Muscle layer of duodenum (tissue), 2 donors: ENCODE results near the gene KDM1B.
"Not testable (repeated sequence)": the region's sequence is repeated elsewhere in the genome, so short reads cannot be mapped to it uniquely, and the experiment has no call there.

ENCODE experiments used
- H3K27ac ChIP-seq: one replicate; pipeline ENCODE4 v1.7.0; 2013; ENCODE audit warnings: mild to moderate bottlenecking, low read length
- H3K27me3 ChIP-seq: one replicate; pipeline ENCODE4 v1.7.0; 2013; ENCODE audit warnings: low read depth, mild to moderate bottlenecking, control low read depth, low read length
- H3K36me3 ChIP-seq, 2 donors: one replicate each; pipeline ENCODE4 v1.7.0; 2013; ENCODE audit warnings: low read length in 2 of 2, control low read depth in 1 of 2, mild to moderate bottlenecking in 1 of 2; ENCODE audit not compliant: insufficient read depth in 2 of 2, control insufficient read depth in 1 of 2
- H3K4me1 ChIP-seq, 2 donors: one replicate each; pipeline ENCODE4 v1.7.0; 2013; ENCODE audit warnings: low read length in 2 of 2, mild to moderate bottlenecking in 2 of 2, control low read depth in 1 of 2, moderate library complexity in 1 of 2; ENCODE audit not compliant: insufficient read depth in 2 of 2, control insufficient read depth in 1 of 2
- H3K4me3 ChIP-seq, 2 donors: one replicate each; pipeline ENCODE4 v1.7.0; 2013; ENCODE audit warnings: low read length in 2 of 2, low read depth in 1 of 2, mild to moderate bottlenecking in 1 of 2
- H3K9me3 ChIP-seq, 2 donors: one replicate each; pipeline ENCODE4 v1.7.0; 2013; ENCODE audit warnings: low read length in 2 of 2, control low read depth in 1 of 2, mild to moderate bottlenecking in 1 of 2; ENCODE audit not compliant: control insufficient read depth in 1 of 2
- donor health status: healthy.

KDM1B gene

GRCh38 chr6:18153311-18153703 is 1.9 kb upstream of the KDM1B start:
- Histone ChIP-seq H3K9me3 (no peaks in the 10 kb centered on the region), H3K4me1 (peaks cover 3 to 18% of the 10 kb centered on the region in 2 donors), H3K27ac (no peak overlapping the region), H3K4me3 (peak overlapping the region in 1 of 2 donors; percentile 83), H3K27me3 (no peaks in the 10 kb centered on the region), H3K36me3 (no peaks in the 10 kb centered on the region)

GRCh38 chr6:18154507-18155149 is 594 bp upstream of the KDM1B start, which contains the start of gene TPMT:
Gene TPMT, minus strand, starts transcription at chr6:18155077. Its CDS starts 5,950 bp downstream, at chr6:18149127.
- Histone ChIP-seq H3K27me3 (no peaks in the 10 kb centered on the region), H3K36me3 (peaks cover 0 to 3% of the 10 kb centered on the region in 2 donors), H3K4me1 (peaks cover 3 to 18% of the 10 kb centered on the region in 2 donors), H3K9me3 (no peaks in the 10 kb centered on the region), H3K27ac (peak within 1 kb of the TSS; percentile 75), H3K4me3 (peak within 1 kb of the TSS; percentile 86 to 97)

DNA sequence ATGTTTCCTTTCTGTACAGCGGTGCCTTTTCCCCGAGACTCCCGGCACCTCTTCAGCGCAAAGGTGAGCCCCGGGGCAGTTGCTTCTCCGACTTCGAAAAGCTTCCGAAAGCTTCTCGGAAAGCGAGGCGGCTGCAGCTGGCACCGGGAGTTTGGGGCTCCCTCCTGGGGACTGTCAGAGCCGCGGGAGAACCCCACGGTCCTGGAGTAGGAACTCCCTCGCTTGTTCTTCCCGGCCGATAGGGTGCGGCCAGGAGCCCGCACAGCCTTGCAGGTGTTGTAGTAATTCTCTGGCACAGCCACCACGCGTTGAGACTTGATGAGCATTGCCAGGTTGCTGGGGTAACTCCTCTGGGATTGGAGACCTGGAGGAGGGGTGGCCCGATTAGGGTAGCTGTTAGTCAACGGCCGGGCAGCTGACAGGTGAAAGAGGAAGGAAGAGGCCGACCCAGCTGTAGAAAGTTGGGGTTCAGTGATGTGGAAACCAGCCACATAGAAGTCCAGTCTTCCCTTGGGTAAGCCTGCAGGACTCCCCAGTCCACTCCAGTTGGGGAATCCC is 721 bp downstream of the KDM1B start:
- peak overlapping the region; percentile 86 to 97 for H3K4me3 ChIP-seq
- peak overlapping the region; percentile 67 for H3K27ac ChIP-seq
- H3K9me3 ChIP-seq, result no peaks in the 10 kb centered on the region
- H3K27me3 ChIP-seq, result no peaks in the 10 kb centered on the region
- H3K36me3 ChIP-seq, result peaks cover 7 to 10% of the 10 kb centered on the region in 2 donors
- H3K4me1 ChIP-seq, result peaks cover 3 to 18% of the 10 kb centered on the region in 2 donors

- H3K4me3 ChIP-seq, result no peak overlapping the region
- H3K27ac ChIP-seq, result no peak overlapping the region
- no peaks in the 10 kb centered on the region for H3K9me3 ChIP-seq
- peaks cover 0 to 7% of the 10 kb centered on the region in 2 donors for H3K4me1 ChIP-seq
- H3K27me3 ChIP-seq, result no peaks in the 10 kb centered on the region
- peaks cover 19 to 39% of the 10 kb centered on the region in 2 donors for H3K36me3 ChIP-seq
Observed at GRCh38 chr6:18160911-18161310, 5.7 kb downstream of the KDM1B start.

GRCh38 chr6:18161431-18161830 is 6.2 kb downstream of the KDM1B start:
- H3K4me1 ChIP-seq, result peaks cover 0 to 2% of the 10 kb centered on the region in 2 donors
- H3K36me3 ChIP-seq, result peaks cover 19 to 44% of the 10 kb centered on the region in 2 donors
- no peaks in the 10 kb centered on the region for H3K27me3 ChIP-seq
- H3K27ac ChIP-seq, result no peak overlapping the region
- no peak overlapping the region for H3K4me3 ChIP-seq
- no peaks in the 10 kb centered on the region for H3K9me3 ChIP-seq

DNA sequence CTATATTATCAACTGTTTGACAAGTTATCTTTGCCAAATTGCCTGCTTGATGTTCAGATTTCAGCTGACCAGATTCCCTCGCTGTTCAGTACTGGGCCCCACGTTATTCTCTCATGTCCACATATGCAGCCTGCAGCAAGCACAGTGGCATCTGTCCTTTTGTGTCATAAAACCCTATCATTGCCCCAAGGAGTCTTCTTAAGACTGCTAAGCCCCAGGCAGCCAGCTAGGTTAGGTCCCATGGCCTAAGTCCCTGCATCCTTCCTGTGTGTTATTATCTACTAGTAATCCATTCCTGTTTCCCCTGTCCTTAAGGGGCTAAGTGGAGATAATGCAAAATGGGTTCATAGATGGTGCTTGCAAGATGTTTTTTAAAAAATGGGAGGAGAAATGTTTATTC is 7.2 kb downstream of the KDM1B start:
- no peaks in the 10 kb centered on the region for H3K27me3 ChIP-seq
- no peak overlapping the region for H3K4me3 ChIP-seq
- H3K36me3 ChIP-seq, result peaks cover 19 to 47% of the 10 kb centered on the region in 2 donors
- H3K9me3 ChIP-seq, result no peaks in the 10 kb centered on the region
- H3K4me1 ChIP-seq, result no peaks in the 10 kb centered on the region
- no peak overlapping the region for H3K27ac ChIP-seq

GRCh38 chr6:18165751-18166150 is 10.5 kb downstream of the KDM1B start:
- Histone ChIP-seq H3K4me1 (no peaks in the 10 kb centered on the region), H3K36me3 (peaks cover 20 to 55% of the 10 kb centered on the region in 2 donors), H3K4me3 (no peak overlapping the region), H3K9me3 (peaks cover 4% of the 10 kb centered on the region in 2 donors), H3K27ac (no peak overlapping the region), H3K27me3 (no peaks in the 10 kb centered on the region)

DNA sequence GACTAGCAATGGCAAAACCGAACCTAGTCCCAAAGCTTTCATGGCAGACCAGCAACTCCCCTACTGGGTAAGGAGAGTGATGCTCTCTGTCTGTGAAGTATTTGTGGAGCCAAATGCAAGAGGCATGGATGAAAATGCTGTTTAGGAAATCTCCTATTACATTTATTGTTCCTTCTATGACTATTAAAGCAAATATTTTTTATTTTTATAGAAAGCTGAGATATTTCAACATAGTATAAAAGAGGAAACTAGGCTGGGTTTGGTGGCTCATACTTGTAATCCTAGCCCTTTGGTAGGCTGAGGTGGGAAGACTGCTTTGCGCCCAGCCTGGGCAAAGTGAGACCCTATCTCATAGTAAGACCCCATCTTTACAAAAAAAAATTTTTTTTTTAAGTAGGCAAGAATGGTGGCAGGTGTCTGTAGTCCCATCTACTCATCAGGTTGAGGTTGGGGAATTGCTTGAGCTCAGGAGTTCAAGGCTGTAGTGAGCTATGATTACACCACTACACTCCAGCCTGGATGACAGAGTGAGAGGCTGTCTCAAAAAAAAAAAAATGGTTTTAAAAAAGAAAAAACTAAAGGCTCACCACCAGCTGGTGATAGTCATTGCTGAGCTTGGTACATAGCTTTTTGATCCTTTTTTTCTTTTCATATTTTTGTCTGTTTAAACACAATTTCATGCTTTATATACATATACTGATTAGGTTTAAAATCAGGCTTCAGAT is 11.3 kb downstream of the KDM1B start:
- Histone ChIP-seq H3K9me3 (peaks cover 4% of the 10 kb centered on the region in 2 donors), H3K27me3 (no peaks in the 10 kb centered on the region), H3K27ac (no peak overlapping the region), H3K4me1 (no peaks in the 10 kb centered on the region), H3K36me3 (peaks cover 13 to 51% of the 10 kb centered on the region in 2 donors), H3K4me3 (no peak overlapping the region)

- Histone ChIP-seq H3K36me3 (peaks cover 9 to 40% of the 10 kb centered on the region in 2 donors), H3K4me3 (no peak overlapping the region), H3K9me3 (peaks cover 4% of the 10 kb centered on the region in 2 donors), H3K27me3 (no peaks in the 10 kb centered on the region), H3K27ac (no peak overlapping the region), H3K4me1 (no peaks in the 10 kb centered on the region)
Observed at GRCh38 chr6:18168264-18168663, 13.0 kb downstream of the KDM1B start.

- Histone ChIP-seq H3K27ac (no peak overlapping the region), H3K9me3 (peaks cover 4% of the 10 kb centered on the region in 2 donors), H3K36me3 (peaks cover 9 to 28% of the 10 kb centered on the region in 2 donors), H3K4me3 (no peak overlapping the region), H3K4me1 (no peaks in the 10 kb centered on the region), H3K27me3 (no peaks in the 10 kb centered on the region)
Observed at GRCh38 chr6:18171871-18172270, 16.6 kb downstream of the KDM1B start.

- H3K4me3 ChIP-seq, H3K27me3 ChIP-seq, H3K4me1 ChIP-seq, H3K27ac ChIP-seq, H3K9me3 ChIP-seq: not testable (repeated sequence)
- peaks cover 0 to 15% of the 10 kb centered on the region in 2 donors for H3K36me3 ChIP-seq
Observed at GRCh38 chr6:18176198-18176597, 21.0 kb downstream of the KDM1B start.
